WTC11 (cell line): ENCODE measurements around the gene KANK4.

Experiments used
- CREB1 ChIP-seq: sonication (generic); formaldehyde crosslinking; IDR thresholded peaks from 2 replicates; pipeline ENCODE4 v1.8.0; 2023; ENCODE audit warnings: mild to moderate bottlenecking, missing genetic modification reagents
- CTCF ChIP-seq: fragments of 200-600 bp; IDR thresholded peaks from 2 replicates; pipeline ENCODE4 v1.8.0; 2022; ENCODE audit warnings: antibody characterized with exemption
- EMX1 ChIP-seq: fragments of 250-450 bp; sonication (Bioruptor Pico); IDR thresholded peaks from 2 replicates; pipeline ENCODE4 v1.8.0; 2021; ENCODE audit warnings: mild to moderate bottlenecking
- HMGXB4 ChIP-seq: sonication (generic); formaldehyde crosslinking; IDR thresholded peaks from 2 replicates; pipeline ENCODE4 v1.8.1; 2023; ENCODE audit warnings: mild to moderate bottlenecking, moderate library complexity, missing genetic modification reagents
- MAX ChIP-seq: sonication (generic); formaldehyde crosslinking; IDR thresholded peaks from 2 replicates; pipeline ENCODE4 v1.8.0; 2022; ENCODE audit warnings: mild to moderate bottlenecking, missing genetic modification reagents
- ZNF232 ChIP-seq: sonication (generic); formaldehyde crosslinking; IDR thresholded peaks from 2 replicates; pipeline ENCODE4 v1.8.0; 2022; ENCODE audit warnings: mild to moderate bottlenecking, missing genetic modification reagents

- TF ChIP-seq CTCF, result no peak
- TF ChIP-seq CREB1 (CRISPR knock-in tag), result no peak
- no peak for TF ChIP-seq EMX1
- TF ChIP-seq ZNF232 (CRISPR knock-in tag), result no peak
- TF ChIP-seq MAX (CRISPR knock-in tag), result no peak
- TF ChIP-seq HMGXB4 (CRISPR knock-in tag), result no peak
These were observed 56.0 kb downstream of the KANK4 start for GRCh38 chr1:62263006-62263813.
